ENCODE data around the gene IL12RB1.

DNA sequence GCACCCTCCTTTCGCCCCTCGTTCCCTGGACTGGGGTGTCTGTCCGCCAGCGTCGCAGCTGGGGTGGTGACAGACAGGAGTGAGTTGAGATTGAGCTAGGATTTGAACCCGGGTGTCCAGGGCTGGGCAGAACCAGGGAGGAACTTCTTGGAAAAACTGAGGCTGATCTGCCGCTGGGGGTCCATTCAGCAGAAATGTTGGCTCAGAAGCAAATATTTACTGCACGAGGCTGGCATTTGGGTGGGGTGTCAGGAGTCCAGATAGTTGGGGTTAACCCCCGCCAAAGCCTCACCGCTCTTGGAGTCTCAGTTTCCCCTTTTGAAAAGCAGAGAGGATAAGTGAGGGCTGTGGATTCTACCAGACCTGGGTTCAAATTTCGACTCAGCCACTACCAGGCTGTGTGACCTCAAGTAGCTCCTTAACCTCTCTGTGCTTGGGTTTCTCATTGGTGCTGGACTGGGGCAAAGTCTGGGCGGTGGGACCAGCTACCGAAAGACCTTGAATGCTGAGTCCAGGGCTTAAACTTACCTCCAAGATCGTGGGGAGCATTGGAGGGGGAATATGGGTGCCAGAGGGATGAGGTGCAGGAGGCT, 31.8 kb upstream of the IL12RB1 start:
- TF ChIP-seq, protein P1, sequence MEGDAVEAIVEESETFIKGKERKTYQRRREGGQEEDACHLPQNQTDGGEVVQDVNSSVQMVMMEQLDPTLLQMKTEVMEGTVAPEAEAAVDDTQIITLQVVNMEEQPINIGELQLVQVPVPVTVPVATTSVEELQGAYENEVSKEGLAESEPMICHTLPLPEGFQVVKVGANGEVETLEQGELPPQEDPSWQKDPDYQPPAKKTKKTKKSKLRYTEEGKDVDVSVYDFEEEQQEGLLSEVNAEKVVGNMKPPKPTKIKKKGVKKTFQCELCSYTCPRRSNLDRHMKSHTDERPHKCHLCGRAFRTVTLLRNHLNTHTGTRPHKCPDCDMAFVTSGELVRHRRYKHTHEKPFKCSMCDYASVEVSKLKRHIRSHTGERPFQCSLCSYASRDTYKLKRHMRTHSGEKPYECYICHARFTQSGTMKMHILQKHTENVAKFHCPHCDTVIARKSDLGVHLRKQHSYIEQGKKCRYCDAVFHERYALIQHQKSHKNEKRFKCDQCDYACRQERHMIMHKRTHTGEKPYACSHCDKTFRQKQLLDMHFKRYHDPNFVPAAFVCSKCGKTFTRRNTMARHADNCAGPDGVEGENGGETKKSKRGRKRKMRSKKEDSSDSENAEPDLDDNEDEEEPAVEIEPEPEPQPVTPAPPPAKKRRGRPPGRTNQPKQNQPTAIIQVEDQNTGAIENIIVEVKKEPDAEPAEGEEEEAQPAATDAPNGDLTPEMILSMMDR (IDR thresholded peaks at IDR 0.05 in 2 of 3, conservative IDR thresholded peaks at IDR 0.05 in 1 of 3; ENCODE audit: borderline replicate concordance in 1 of 3, insufficient read depth in 1 of 3, low read depth in 2 of 3, low read length in 2 of 3), result no peak
- TF ChIP-seq EZH2 (IDR thresholded peaks at IDR 0.05), result no peak
- no peak for TF ChIP-seq CEBPB (IDR thresholded peaks at IDR 0.05; ENCODE audit: low read depth)
- no peak for TF ChIP-seq EZH2phosphoT487 (IDR thresholded peaks at IDR 0.05; ENCODE audit: borderline replicate concordance)

Data from HCT116 (cell line).